EL (cell line): ENCODE data around the gene BTLA.
"Not testable (repeated sequence)": the region's sequence is repeated elsewhere in the genome, so short reads cannot be mapped to it uniquely, and the experiment has no call there.

Experiments
- DNase-seq: peaks from one replicate; pipeline ENCODE4 v3.0.0-alpha.2; 2016

BTLA gene, protein sequence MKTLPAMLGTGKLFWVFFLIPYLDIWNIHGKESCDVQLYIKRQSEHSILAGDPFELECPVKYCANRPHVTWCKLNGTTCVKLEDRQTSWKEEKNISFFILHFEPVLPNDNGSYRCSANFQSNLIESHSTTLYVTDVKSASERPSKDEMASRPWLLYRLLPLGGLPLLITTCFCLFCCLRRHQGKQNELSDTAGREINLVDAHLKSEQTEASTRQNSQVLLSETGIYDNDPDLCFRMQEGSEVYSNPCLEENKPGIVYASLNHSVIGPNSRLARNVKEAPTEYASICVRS

GRCh38 chr3:112498914-112499711, at the start of gene BTLA:
Gene BTLA, minus strand, starts transcription at chr3:112499472. Its CDS starts 114 bp downstream, at chr3:112499358.
- no peak for DNase-seq

DNA sequence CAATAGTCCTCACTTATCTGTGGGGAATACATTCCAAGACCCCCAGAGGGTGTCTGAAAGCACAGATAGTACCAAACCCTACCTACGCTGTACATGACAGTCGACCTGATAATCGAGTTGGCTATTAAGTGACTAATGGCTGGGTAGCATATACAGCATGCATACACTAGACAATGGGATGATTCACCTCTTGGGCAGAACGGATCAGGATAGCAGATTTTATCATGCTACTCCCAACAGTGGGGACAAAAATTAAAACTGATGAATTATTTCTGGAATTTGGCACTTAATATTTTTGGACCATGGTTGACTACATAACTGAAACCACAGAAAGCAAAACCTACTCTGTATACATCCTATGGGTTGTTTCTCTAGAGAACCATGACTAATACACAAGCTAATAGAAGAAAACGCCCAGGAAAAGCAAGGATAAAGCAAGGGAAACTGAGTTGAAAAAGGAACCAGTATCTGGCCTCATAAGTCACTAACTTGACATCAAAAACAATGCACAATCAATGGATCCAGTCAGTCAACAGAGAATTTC, 47.0 kb upstream of the BTLA start:
- peak; percentile 42 for DNase-seq

DNA sequence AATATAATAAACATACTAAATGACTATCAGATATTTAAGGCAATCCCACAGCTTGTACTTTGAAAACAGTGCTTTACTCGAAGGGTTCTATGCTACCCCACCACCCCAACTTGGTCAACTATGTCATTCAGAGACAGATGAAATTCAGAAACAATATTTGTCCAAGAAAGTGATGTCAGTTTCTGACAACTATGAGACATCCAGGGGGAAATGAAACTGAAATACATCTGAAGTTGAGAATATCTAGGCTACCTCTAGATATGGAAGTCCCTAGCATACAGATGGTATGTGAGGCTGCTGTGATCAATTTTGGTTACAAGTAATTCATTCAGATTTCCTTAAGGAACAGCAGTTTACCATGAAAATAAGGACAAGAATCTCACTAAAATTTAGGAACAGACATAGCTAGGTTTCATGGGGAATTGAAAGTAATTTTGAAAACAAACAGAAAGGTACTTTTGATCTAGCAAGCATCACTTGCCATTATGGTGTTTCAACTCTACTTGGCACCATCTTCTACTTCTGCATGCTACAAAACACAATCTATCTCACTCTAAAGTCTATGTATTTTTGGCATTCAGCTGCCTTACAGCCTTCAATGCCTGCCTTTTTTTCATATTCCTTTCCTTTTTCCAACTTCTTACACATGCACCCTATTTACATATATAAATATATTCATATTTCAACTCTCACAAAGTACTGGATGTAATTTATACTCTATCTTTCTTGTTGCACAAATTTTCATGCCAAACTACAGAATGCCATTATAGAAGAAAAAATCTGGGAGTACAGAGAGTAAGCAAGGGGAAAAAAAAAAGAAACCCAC, 40.8 kb upstream of the BTLA start:
- DNase-seq: no peak

DNA sequence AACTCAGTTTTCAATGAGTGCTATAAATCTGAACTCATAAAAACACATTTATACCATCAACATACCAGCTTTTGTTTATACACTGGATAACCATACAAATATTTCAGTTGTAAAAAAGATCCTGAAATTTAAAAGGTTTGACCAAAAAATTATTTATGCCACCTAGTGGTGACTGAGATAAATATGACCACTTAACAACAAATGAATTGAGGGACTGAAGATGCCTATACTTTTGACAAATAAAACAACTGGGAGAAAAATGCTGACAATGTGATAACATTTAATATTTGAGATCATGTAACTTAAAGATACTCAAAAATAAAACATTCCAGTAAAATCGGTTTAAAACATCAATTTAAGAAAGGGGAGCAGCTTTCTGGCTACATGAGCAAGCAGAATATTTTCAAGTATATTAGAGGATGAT, 32.1 kb upstream of the BTLA start:
- peak; percentile 41 for DNase-seq

DNA sequence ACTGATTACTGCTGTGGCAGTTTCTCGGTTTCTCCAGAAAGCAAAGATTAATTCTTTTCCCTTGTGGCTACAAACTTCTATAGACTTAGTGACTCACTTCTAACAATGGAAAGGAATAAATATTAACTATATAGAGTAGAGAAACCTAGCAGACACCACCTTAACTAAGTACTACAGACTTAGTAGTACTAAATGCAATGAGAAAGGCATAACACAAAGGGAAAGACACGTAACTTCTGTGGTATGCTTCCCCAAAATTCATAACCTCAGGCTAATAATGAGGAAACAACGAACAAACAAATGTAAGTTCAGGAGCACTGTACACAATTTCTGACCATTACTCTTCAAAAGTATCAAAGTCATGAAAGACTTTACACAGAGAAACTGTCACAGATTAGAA, 31.3 kb upstream of the BTLA start:
- no peak for DNase-seq

DNA sequence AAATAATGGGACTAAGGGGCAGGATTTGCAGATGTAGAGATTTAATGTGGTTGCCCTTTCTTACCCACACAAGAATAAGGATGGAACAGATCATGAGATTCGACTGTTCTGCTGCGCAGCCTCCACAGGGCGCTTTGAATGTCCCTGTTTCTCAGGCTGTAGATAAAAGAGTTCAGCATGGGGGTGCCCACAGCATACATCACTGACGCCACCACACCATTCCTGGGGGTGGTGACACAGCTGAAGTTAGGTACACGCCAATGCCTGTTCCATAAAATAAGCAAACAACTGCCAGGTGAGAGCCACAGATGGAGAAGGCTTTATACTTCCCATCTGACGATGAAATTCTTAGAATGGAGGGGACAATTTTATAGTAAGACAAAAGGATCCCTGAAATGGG, 24.9 kb upstream of the BTLA start:
- DNase-seq: not testable (repeated sequence)

- DNase-seq: peak; percentile 61
Measured at GRCh38 chr3:112519424-112520001, 20.2 kb upstream of the BTLA start.

DNA sequence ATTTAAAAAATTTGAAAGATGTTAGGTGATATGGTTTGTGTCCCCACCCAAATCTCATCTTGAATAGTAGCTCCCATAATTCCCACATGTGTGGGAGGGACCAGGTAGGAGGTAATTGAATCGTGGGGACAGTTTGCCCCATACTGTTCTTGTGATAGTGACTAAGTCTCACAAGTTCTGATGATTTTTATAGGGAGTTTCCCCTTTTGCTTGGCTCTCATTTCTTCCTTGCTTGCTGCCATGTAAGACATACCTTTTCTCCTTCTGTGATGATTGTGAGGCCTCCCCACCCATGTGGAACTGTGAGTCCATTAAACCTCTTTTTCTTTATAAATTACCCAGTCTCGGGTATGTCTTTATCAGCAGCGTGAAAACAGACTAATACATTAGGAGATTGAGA, 19.7 kb upstream of the BTLA start:
- not testable (repeated sequence) for DNase-seq

DNA sequence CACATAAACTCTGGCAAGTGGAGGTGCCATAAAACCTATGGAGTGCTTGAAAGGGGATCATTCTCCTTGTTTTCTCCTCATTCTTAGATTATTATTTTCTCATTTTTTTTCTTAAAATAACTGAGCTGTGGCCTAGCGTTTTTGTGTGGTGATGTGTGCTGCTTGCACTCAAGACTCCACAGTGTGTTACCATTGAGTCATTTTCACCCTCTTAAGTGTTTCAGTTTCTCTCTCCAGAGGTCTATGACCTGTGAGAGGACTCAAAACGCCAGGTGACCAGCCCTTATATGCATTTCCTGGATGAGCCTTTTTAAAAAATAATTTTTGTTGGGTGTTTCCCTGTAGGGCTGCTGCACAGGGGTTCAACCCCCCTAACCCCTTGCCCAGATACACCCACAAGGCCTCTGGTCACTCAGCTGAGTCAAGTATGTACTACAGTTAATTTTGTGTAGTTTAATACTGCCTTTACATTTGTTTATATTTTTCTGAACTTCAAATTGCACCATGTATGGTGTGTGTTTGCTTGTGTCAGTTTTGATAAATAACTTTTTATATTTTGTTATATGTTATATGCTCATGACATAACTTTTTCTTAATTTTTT, 15.4 kb upstream of the BTLA start:
- DNase-seq: no peak

- DNase-seq: no peak
Measured at GRCh38 chr3:112512320-112512719, 13.0 kb upstream of the BTLA start.

- DNase-seq: no peak
Measured at GRCh38 chr3:112508860-112509259, 9.6 kb upstream of the BTLA start.

GRCh38 chr3:112508261-112508660, 9.0 kb upstream of the BTLA start:
- no peak for DNase-seq

GRCh38 chr3:112505907-112506306, 6.6 kb upstream of the BTLA start:
- no peak for DNase-seq

- DNase-seq: no peak
Measured at GRCh38 chr3:112504123-112504522, 4.9 kb upstream of the BTLA start.

DNA sequence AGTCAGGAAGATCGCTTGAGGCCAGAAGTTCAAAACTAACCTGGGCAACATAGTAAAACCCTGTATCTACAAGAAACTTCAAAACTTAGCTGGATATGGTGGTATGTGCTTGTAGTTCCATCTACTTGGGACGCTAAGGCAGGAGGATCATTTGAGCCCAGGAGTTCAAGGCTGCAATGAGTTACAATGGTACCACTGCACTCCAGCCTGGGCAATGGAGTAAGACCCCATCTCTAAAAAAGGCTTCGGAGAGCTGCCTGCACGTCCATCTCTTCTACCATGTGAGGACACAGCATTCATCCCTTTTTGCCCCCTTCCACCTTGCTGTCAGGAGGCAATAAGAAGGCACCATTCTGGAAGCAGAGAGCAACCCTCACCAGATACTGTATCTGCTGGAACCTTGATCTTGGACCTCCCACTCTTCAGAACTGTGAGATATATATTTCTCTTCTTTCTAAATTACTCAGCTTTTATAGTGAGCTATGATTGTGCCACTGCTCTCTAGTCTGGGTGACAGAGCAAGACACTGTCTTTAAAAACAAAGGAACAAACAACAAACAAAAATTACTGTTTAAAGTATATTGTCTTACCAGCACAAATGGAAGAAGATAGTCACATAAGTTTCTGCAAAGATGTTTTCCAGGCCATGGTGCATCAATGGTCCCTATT, 4.2 kb upstream of the BTLA start:
- no peak for DNase-seq

DNA sequence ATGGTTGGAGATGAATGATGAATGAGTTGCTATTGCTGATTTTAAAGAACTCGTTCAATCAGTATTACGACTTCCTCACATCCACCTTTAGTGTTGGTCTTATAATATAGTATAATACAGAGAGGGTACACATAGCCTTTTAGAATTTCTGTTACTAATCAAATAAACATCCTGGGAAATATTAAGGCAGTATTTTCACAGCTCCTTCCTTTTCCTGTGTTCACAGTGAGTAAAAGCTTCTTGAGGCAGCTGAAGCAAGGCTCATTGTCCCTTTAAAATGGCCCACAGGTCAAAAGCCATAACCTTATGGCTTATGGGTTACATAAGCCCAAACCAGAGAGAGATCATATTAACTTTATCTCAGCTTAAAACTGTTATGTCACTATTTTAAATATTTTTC, 1.3 kb upstream of the BTLA start:
- DNase-seq: no peak

- no peak for DNase-seq
Measured at GRCh38 chr3:112497897-112498548, 1.2 kb downstream of the BTLA start.

GRCh38 chr3:112496366-112497067, 2.8 kb downstream of the BTLA start:
- DNase-seq: no peak

DNA sequence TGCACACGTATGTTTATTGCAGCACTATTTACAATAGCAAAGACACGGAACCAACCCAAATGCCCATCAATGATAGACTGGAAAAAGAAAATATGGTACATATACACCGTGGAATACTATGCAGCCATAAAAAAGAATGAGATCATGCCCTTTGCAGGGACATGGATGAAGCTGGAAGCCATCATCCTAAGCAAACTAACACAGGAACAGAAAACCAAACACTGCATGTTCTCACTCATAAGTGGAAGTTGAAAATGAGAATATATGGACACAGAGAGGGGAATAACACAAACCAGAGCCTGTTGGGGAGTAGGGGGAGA, 4.9 kb downstream of the BTLA start:
- not testable (repeated sequence) for DNase-seq

- DNase-seq: no peak
Measured at GRCh38 chr3:112492124-112492523, 7.1 kb downstream of the BTLA start.

- no peak for DNase-seq
Measured at GRCh38 chr3:112491373-112491772, 7.9 kb downstream of the BTLA start.
